ENCODE data around the gene KANTR.

KANTR gene

GRCh38 chrX:53073115-53073586 lies 20.8 kb upstream of the KANTR start:
- Histone ChIP-seq H3K4me3 (IDR thresholded peaks at IDR 0.05; ENCODE audit: insufficient read depth, low read depth, low read length) (no peak overlapping the region), H3K27ac (peak overlapping the region; percentile 78), H3K4me1 (ENCODE audit: low read depth, poor library complexity, severe bottlenecking) (no peaks in the 10 kb centered on the region), H4K20me1 (ENCODE audit: insufficient read depth) (no peaks in the 10 kb centered on the region), H3K36me3 (ENCODE audit: insufficient read depth) (no peaks in the 10 kb centered on the region), H2AFZ (ENCODE audit: low read depth) (peak overlapping the region; percentile 90), H3K4me2 (peak overlapping the region; percentile 93), H3K27me3 (ENCODE audit: insufficient read depth, low read depth) (no peaks in the 10 kb centered on the region), H3K9ac (peak overlapping the region; percentile 66; the same call in 1 of the 2 replicates), H3K79me2 (ENCODE audit: insufficient read depth, low read depth) (no peaks in the 10 kb centered on the region)
- no peak for TF ChIP-seq CTCF (conservative IDR thresholded peaks at IDR 0.05; ENCODE audit: low read depth, low read length)

- Histone ChIP-seq H3K4me2 (no peak overlapping the region), H3K4me1 (ENCODE audit: low read depth, poor library complexity, severe bottlenecking) (no peaks in the 10 kb centered on the region), H3K27ac (no peak overlapping the region), H2AFZ (ENCODE audit: low read depth) (no peak overlapping the region), H3K79me2 (ENCODE audit: insufficient read depth, low read depth) (no peaks in the 10 kb centered on the region), H3K27me3 (ENCODE audit: insufficient read depth, low read depth) (no peaks in the 10 kb centered on the region), H4K20me1 (ENCODE audit: insufficient read depth) (no peaks in the 10 kb centered on the region), H3K9ac (no peak overlapping the region), H3K4me3 (IDR thresholded peaks at IDR 0.05; ENCODE audit: insufficient read depth, low read depth, low read length) (no peak overlapping the region), H3K36me3 (ENCODE audit: insufficient read depth) (no peaks in the 10 kb centered on the region)
- TF ChIP-seq CTCF (conservative IDR thresholded peaks at IDR 0.05; ENCODE audit: low read depth, low read length): no peak
These were observed 18.9 kb upstream of the KANTR start for GRCh38 chrX:53075011-53075410.

- Histone ChIP-seq H2AFZ (ENCODE audit: low read depth) (no peak overlapping the region), H3K27me3 (ENCODE audit: insufficient read depth, low read depth) (no peaks in the 10 kb centered on the region), H3K27ac (no peak overlapping the region), H3K36me3 (ENCODE audit: insufficient read depth) (no peaks in the 10 kb centered on the region), H4K20me1 (ENCODE audit: insufficient read depth) (no peaks in the 10 kb centered on the region), H3K4me3 (IDR thresholded peaks at IDR 0.05; ENCODE audit: insufficient read depth, low read depth, low read length) (no peak overlapping the region), H3K4me2 (no peak overlapping the region), H3K79me2 (ENCODE audit: insufficient read depth, low read depth) (no peaks in the 10 kb centered on the region), H3K4me1 (ENCODE audit: low read depth, poor library complexity, severe bottlenecking) (no peaks in the 10 kb centered on the region), H3K9ac (no peak overlapping the region)
- TF ChIP-seq CTCF (conservative IDR thresholded peaks at IDR 0.05; ENCODE audit: low read depth, low read length): no peak
These were observed 17.3 kb upstream of the KANTR start for GRCh38 chrX:53076671-53077070.

- Histone ChIP-seq H3K27me3 (ENCODE audit: insufficient read depth, low read depth) (no peaks in the 10 kb centered on the region), H3K36me3 (ENCODE audit: insufficient read depth) (no peaks in the 10 kb centered on the region), H2AFZ (ENCODE audit: low read depth) (no peak overlapping the region), H3K9ac (no peak overlapping the region), H3K79me2 (ENCODE audit: insufficient read depth, low read depth) (no peaks in the 10 kb centered on the region), H4K20me1 (ENCODE audit: insufficient read depth) (no peaks in the 10 kb centered on the region), H3K4me3 (IDR thresholded peaks at IDR 0.05; ENCODE audit: insufficient read depth, low read depth, low read length) (no peak overlapping the region), H3K27ac (no peak overlapping the region), H3K4me1 (ENCODE audit: low read depth, poor library complexity, severe bottlenecking) (no peaks in the 10 kb centered on the region), H3K4me2 (no peak overlapping the region)
- no peak for TF ChIP-seq CTCF (conservative IDR thresholded peaks at IDR 0.05; ENCODE audit: low read depth, low read length)
These were observed 16.4 kb upstream of the KANTR start for GRCh38 chrX:53077207-53078197.

All from KMS-11 (cell line).